HG03457 (cell line): Measurements from ENCODE around the gene AP2A2.

ENCODE experiments used
- ATAC-seq: cut with Tn5 transposase; IDR thresholded peaks from one replicate; pipeline ENCODE4 v1.9.1; 2021; ENCODE audit warnings: moderate number of reproducible peaks; ENCODE audit not compliant: unreplicated experiment

AP2A2 gene

GRCh38 chr11:924406-925157 is 1.1 kb upstream of the AP2A2 start:
- no peak for ATAC-seq

- ATAC-seq, result no peak
Observed at GRCh38 chr11:925158-925495, 543 bp upstream of the AP2A2 start.

- no peak for ATAC-seq
Observed at GRCh38 chr11:926341-926916, 759 bp downstream of the AP2A2 start.

- no peak for ATAC-seq
Observed at GRCh38 chr11:927871-928270, 2.2 kb downstream of the AP2A2 start.

- no peak for ATAC-seq
Observed at GRCh38 chr11:928786-929185, 3.1 kb downstream of the AP2A2 start.

- no peak for ATAC-seq
Observed at GRCh38 chr11:929405-929804, 3.7 kb downstream of the AP2A2 start.

- no peak for ATAC-seq
Observed at GRCh38 chr11:931385-931784, 5.7 kb downstream of the AP2A2 start.

GRCh38 chr11:932435-932834 is 6.8 kb downstream of the AP2A2 start:
- no peak for ATAC-seq

- ATAC-seq, result no peak
Observed at GRCh38 chr11:933142-933851, 7.6 kb downstream of the AP2A2 start.

- no peak for ATAC-seq
Observed at GRCh38 chr11:933936-934335, 8.3 kb downstream of the AP2A2 start.

GRCh38 chr11:934527-934926 is 8.9 kb downstream of the AP2A2 start:
- no peak for ATAC-seq

GRCh38 chr11:936199-936598 is 10.5 kb downstream of the AP2A2 start:
- no peak for ATAC-seq

GRCh38 chr11:937841-938261 is 12.2 kb downstream of the AP2A2 start:
- no peak for ATAC-seq

- no peak for ATAC-seq
Observed at GRCh38 chr11:940496-941135, 14.9 kb downstream of the AP2A2 start.

GRCh38 chr11:942823-943222 is 17.2 kb downstream of the AP2A2 start:
- ATAC-seq, result no peak

- ATAC-seq, result no peak
Observed at GRCh38 chr11:944711-945470, 19.2 kb downstream of the AP2A2 start.

GRCh38 chr11:945986-946385 is 20.3 kb downstream of the AP2A2 start:
- ATAC-seq, result no peak

- no peak for ATAC-seq
Observed at GRCh38 chr11:947744-948143, 22.1 kb downstream of the AP2A2 start.

GRCh38 chr11:951507-951906 is 25.8 kb downstream of the AP2A2 start:
- no peak for ATAC-seq

GRCh38 chr11:952406-953385 is 27.0 kb downstream of the AP2A2 start:
- ATAC-seq, result no peak
